Omental fat pad (tissue), 4 donors: ENCODE data around the gene ATP1B1. TPM values are rescaled to one million over a fixed set of nuclear protein-coding genes. Genes with fewer than 3 reads are reported as not detected.

ENCODE experiments used
- ATAC-seq: fragments of 150-250 bp; one replicate; pipeline ENCODE4 v1.9.1; 2016; ENCODE audit warnings: mild to moderate bottlenecking, moderate library complexity; ENCODE audit not compliant: low FRiP score
- DNase-seq: peaks from one replicate; pipeline ENCODE4 v3.0.0-alpha.2; 2019; ENCODE audit warnings: low spot score
- CTCF ChIP-seq, 3 donors: fragments of 450-650 bp; IDR thresholded peaks; one replicate each; pipeline ENCODE4 v1.5.1; 2016 to 2017; ENCODE audit warnings: antibody characterized with exemption in 3 of 3, mild to moderate bottlenecking in 3 of 3, moderate library complexity in 2 of 3
- small RNA-seq: library from RNA; depleted of rRNA; stranded (forward); fragments of <200 nt; gene quantifications from one replicate; pipeline ENCODE3, GENCODE V24; 2016
- total RNA-seq, 4 donors: library from RNA; depleted of rRNA; stranded (reverse); fragments of >200 nt; gene quantifications; one replicate each; pipeline ENCODE4 v1.1.0, GENCODE V29; 2016

ATP1B1 gene
- total RNA-seq, 4 donors from 2014 or later, result 19.9 to 60.6 (median 37.3) TPM

DNA sequence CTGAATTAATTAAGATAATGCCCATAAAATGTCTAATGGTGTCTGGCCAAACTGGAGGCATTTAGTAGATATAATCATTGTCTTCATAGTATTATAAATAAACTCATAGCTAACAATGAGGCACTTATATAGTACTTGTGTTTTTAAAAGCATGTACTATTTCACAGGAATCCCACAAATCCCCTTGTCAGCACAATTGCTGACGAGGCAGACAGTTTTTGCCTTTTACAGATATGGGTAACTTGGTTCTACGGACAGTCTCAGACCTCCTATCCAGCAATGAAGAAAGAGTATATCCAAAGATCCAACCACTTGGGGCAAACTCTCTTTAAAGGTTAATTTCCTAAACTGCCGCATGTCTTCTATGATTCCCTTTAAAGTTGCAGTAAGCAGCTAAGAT, 73.7 kb downstream of the ATP1B1 start:
- no peak for ATAC-seq
- TF ChIP-seq CTCF (IDR thresholded peaks at IDR 0.05), result no peak
- no peak for DNase-seq

Small RNA genes lying within 50 kb of the gene (small RNA-seq; reads per million reads assigned to genes)
- gene RNA5SP66, result not detected
